HL-60 (cell line): ENCODE results near the gene VWA8.

Experiments used
- DNase-seq, 2 experiments: peaks; one replicate each; pipeline ENCODE4 v3.0.0-alpha.2; 2010 to 2020; ENCODE audit warnings: low read depth in 1 of 2, low spot score in 1 of 2
- H3K27ac ChIP-seq: fragments of 250-450 bp; sonication (Bioruptor Pico); replicated peaks from 2 replicates; pipeline ENCODE4 v1.5.1; 2020; ENCODE audit warnings: mild to moderate bottlenecking, moderate library complexity
- H3K27me3 ChIP-seq: fragments of 250-450 bp; sonication (Bioruptor Pico); 2 replicates; pipeline ENCODE4 v1.5.1; 2021; ENCODE audit warnings: mild to moderate bottlenecking, moderate library complexity; ENCODE audit not compliant: insufficient read depth, poor library complexity, severe bottlenecking
- H3K4me3 ChIP-seq: replicated peaks from 2 replicates; pipeline ENCODE4 v1.5.1; 2011; ENCODE audit warnings: mild to moderate bottlenecking, control low read depth, low read length; ENCODE audit not compliant: insufficient read depth
- CTCF ChIP-seq: IDR thresholded peaks from one replicate; pipeline ENCODE4 v1.5.1; 2011; ENCODE audit warnings: low read length, control low read depth, inconsistent platforms; ENCODE audit not compliant: insufficient read depth
- GABPA ChIP-seq: IDR thresholded peaks from 2 replicates; pipeline ENCODE4 v1.6.1; 2012; ENCODE audit warnings: low read depth
- POLR2AphosphoS5 ChIP-seq: IDR thresholded peaks from 2 replicates; pipeline ENCODE4 v1.6.1; 2012; ENCODE audit warnings: low read depth
- SPI1 ChIP-seq: IDR thresholded peaks from 2 replicates; pipeline ENCODE4 v1.6.1; 2012; ENCODE audit warnings: low read depth, mild to moderate bottlenecking, borderline replicate concordance
- TF ChIP-seq, protein P1 (sequence below): IDR thresholded peaks from 2 replicates; pipeline ENCODE4 v1.6.1; 2012; ENCODE audit warnings: low read depth; ENCODE audit not compliant: insufficient replicate concordance

The VWA8 gene

DNA sequence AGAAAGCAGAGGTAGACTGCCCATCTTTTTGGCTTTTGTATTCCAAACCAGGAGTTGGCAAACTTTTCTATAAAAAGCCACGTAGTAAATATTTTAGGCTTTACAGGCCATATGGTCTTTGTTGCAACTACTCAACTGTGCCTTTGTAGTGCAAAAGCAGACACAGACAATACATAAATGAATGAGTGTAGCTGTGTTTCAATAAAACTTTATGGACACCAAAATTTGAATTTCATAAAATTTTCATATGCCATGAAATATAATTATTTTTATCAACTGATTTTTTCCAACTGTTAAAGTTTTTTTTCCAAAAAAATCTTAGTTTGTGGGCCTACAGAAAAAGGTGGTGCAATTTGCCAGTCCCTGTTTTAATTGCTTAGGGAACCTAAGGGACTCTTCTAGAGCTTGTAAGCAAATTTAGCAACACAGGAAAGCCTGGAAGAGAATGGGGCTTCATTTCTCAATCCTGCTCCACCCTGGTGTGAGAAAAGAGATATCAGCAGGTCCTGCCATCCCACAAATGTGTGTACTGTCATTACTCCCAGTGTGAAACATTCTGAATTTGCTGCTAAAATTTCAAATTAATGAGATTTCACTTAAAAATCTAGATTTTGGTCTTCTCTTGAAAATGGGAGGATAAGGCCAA, 309.4 kb downstream of the VWA8 start:
- Histone ChIP-seq H3K27me3 (no peaks in the 10 kb centered on the region), H3K27ac (no peak overlapping the region), H3K4me3 (no peak overlapping the region)
- peak; percentile 24 to 63 for DNase-seq
- TF ChIP-seq GABPA (no peak), SPI1 (no peak), CTCF (no peak), POLR2AphosphoS5 (no peak)
- TF ChIP-seq, protein P1, sequence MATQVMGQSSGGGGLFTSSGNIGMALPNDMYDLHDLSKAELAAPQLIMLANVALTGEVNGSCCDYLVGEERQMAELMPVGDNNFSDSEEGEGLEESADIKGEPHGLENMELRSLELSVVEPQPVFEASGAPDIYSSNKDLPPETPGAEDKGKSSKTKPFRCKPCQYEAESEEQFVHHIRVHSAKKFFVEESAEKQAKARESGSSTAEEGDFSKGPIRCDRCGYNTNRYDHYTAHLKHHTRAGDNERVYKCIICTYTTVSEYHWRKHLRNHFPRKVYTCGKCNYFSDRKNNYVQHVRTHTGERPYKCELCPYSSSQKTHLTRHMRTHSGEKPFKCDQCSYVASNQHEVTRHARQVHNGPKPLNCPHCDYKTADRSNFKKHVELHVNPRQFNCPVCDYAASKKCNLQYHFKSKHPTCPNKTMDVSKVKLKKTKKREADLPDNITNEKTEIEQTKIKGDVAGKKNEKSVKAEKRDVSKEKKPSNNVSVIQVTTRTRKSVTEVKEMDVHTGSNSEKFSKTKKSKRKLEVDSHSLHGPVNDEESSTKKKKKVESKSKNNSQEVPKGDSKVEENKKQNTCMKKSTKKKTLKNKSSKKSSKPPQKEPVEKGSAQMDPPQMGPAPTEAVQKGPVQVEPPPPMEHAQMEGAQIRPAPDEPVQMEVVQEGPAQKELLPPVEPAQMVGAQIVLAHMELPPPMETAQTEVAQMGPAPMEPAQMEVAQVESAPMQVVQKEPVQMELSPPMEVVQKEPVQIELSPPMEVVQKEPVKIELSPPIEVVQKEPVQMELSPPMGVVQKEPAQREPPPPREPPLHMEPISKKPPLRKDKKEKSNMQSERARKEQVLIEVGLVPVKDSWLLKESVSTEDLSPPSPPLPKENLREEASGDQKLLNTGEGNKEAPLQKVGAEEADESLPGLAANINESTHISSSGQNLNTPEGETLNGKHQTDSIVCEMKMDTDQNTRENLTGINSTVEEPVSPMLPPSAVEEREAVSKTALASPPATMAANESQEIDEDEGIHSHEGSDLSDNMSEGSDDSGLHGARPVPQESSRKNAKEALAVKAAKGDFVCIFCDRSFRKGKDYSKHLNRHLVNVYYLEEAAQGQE = no peak

GRCh38 chr13:41650706-41651105, 310.2 kb downstream of the VWA8 start:
- no peak overlapping the region for H3K27ac ChIP-seq
- TF ChIP-seq POLR2AphosphoS5 (no peak), GABPA (no peak), SPI1 (no peak), CTCF (no peak)
- TF ChIP-seq, protein P1 = no peak
- H3K4me3 ChIP-seq = no peak overlapping the region
- H3K27me3 ChIP-seq = no peaks in the 10 kb centered on the region
- DNase-seq = no peak

- no peaks in the 10 kb centered on the region for H3K27me3 ChIP-seq
- DNase-seq = peak in 1 of 2 experiments; percentile 11
- no peak overlapping the region for H3K27ac ChIP-seq
- TF ChIP-seq POLR2AphosphoS5 (no peak), GABPA (no peak), CTCF (no peak), SPI1 (no peak)
- TF ChIP-seq, protein P1 = no peak
- no peak overlapping the region for H3K4me3 ChIP-seq
Measured at GRCh38 chr13:41649659-41650058, 311.2 kb downstream of the VWA8 start.
